GM23338 (cell line): Measurements from ENCODE around the gene TMEM59. TPM values are rescaled to one million over a fixed set of nuclear protein-coding genes. Genes with fewer than 3 reads are reported as not detected.

ENCODE experiments used
- ATAC-seq: fragments of 200-7000 bp; cut with Tn5 transposase; 3 replicates; pipeline ENCODE4 v1.9.1; 2020
- DNase-seq: peaks from one replicate; pipeline ENCODE4 v3.0.0-alpha.2; 2015; ENCODE audit warnings: low spot score
- H2AFZ ChIP-seq: fragments of 200-600 bp; sonication (generic); 2 replicates; pipeline ENCODE4 v1.8.0; 2016; ENCODE audit warnings: antibody characterized with exemption, mild to moderate bottlenecking, moderate library complexity
- H3F3A ChIP-seq: fragments of 200-600 bp; sonication (generic); replicated peaks from 2 replicates; pipeline ENCODE4 v1.8.0; 2017; ENCODE audit warnings: antibody characterized with exemption, mixed run types, low read depth
- H3K27ac ChIP-seq: fragments of 200-600 bp; sonication (generic); 2 replicates; pipeline ENCODE4 v1.6.1; 2016; ENCODE audit warnings: low read depth
- H3K27me3 ChIP-seq: fragments of 200-600 bp; sonication (generic); 2 replicates; pipeline ENCODE4 v1.8.0; 2016; ENCODE audit warnings: mild to moderate bottlenecking, mixed run types, moderate library complexity; ENCODE audit not compliant: insufficient read depth
- H3K36me3 ChIP-seq: fragments of 200-600 bp; sonication (generic); 2 replicates; pipeline ENCODE4 v1.8.0; 2016; ENCODE audit warnings: mild to moderate bottlenecking; ENCODE audit not compliant: insufficient read depth
- H3K4me1 ChIP-seq: fragments of 200-600 bp; sonication (generic); 2 replicates; pipeline ENCODE4 v1.8.0; 2016; ENCODE audit warnings: mild to moderate bottlenecking, moderate library complexity; ENCODE audit not compliant: insufficient read depth
- H3K4me2 ChIP-seq: fragments of 200-600 bp; sonication (generic); 2 replicates; pipeline ENCODE4 v1.7.1; 2017; ENCODE audit warnings: mixed run types
- H3K4me3 ChIP-seq: fragments of 200-600 bp; sonication (generic); 2 replicates; pipeline ENCODE4 v1.6.1; 2016; ENCODE audit warnings: mixed run types
- H3K79me2 ChIP-seq: fragments of 200-600 bp; sonication (generic); replicated peaks from 2 replicates; pipeline ENCODE4 v1.8.0; 2017; ENCODE audit warnings: mild to moderate bottlenecking; ENCODE audit not compliant: insufficient read depth
- H3K9me2 ChIP-seq: fragments of 200-600 bp; sonication (generic); 2 replicates; pipeline ENCODE4 v1.8.0; 2017; ENCODE audit not compliant: insufficient read depth
- H4K20me1 ChIP-seq: fragments of 200-600 bp; sonication (generic); replicated peaks from 2 replicates; pipeline ENCODE4 v1.8.0; 2017; ENCODE audit warnings: mild to moderate bottlenecking; ENCODE audit not compliant: insufficient read depth
- H3K27ac Mint-ChIP-seq: 2 replicates; pipeline ENCODE4 v1.8.0; 2020; ENCODE audit warnings: inconsistent platforms, mild to moderate bottlenecking, moderate library complexity, mixed read lengths
- H3K27me3 Mint-ChIP-seq: 3 replicates; pipeline ENCODE4 v1.8.0; 2022; ENCODE audit warnings: low read depth, mild to moderate bottlenecking, moderate library complexity, mixed read lengths, inconsistent platforms; ENCODE audit not compliant: insufficient read depth, poor library complexity
- H3K36me3 Mint-ChIP-seq: 3 replicates; pipeline ENCODE4 v1.8.0; 2021; ENCODE audit warnings: low read depth, mild to moderate bottlenecking, inconsistent platforms, moderate library complexity, mixed read lengths
- H3K4me1 Mint-ChIP-seq: 3 replicates; pipeline ENCODE4 v1.8.0; 2020; ENCODE audit warnings: mild to moderate bottlenecking, inconsistent platforms, mixed read lengths
- H3K4me3 Mint-ChIP-seq: 3 replicates; pipeline ENCODE4 v1.8.0; 2021; ENCODE audit warnings: moderate library complexity, mild to moderate bottlenecking, inconsistent platforms, mixed read lengths
- H3K9me3 Mint-ChIP-seq: 3 replicates; pipeline ENCODE4 v1.8.0; 2020; ENCODE audit warnings: moderate library complexity, mild to moderate bottlenecking, inconsistent platforms, mixed read lengths
- CREB1 ChIP-seq: fragments of 250-450 bp; sonication (Bioruptor Pico); IDR thresholded peaks from 2 replicates; pipeline ENCODE4 v1.5.0; 2020; ENCODE audit warnings: low read depth, mild to moderate bottlenecking, moderate library complexity
- EZH2 ChIP-seq: fragments of 200-600 bp; sonication (generic); IDR thresholded peaks from one replicate; pipeline ENCODE4 v1.8.0; 2017; ENCODE audit warnings: antibody characterized with exemption, mild to moderate bottlenecking, low read depth; ENCODE audit not compliant: unreplicated experiment
- JUNB ChIP-seq: IDR thresholded peaks from one replicate; pipeline ENCODE4 v1.6.1; 2016; ENCODE audit warnings: antibody characterized with exemption; ENCODE audit not compliant: unreplicated experiment
- POLR2AphosphoS5 ChIP-seq: IDR thresholded peaks from 2 replicates; pipeline ENCODE4 v1.6.1; 2016; ENCODE audit warnings: antibody characterized with exemption, low read depth
- ZNF331 ChIP-seq: fragments of 250-450 bp; sonication (Bioruptor Pico); IDR thresholded peaks from 2 replicates; pipeline ENCODE4 v1.5.0; 2020; ENCODE audit warnings: low read depth, mild to moderate bottlenecking, moderate library complexity
- polyA plus RNA-seq: library from polyadenylated mRNA; unstranded; fragments of >200 nt; fragmentation: Nextera tagmentation; extraction: Ambion mirVana; gene quantifications from 2 replicates; pipeline ENCODE4 v1.2.1, GENCODE V29; 2016
- total RNA-seq: library from RNA; depleted of rRNA; stranded (reverse); fragments of >200 nt; shearing (Covaris generic); gene quantifications from 2 replicates; pipeline ENCODE4 v1.2.3, GENCODE V29; 2014
- TF ChIP-seq, protein P1 (sequence below): fragments of 250-450 bp; sonication (Bioruptor Pico); IDR thresholded peaks from 2 replicates; pipeline ENCODE4 v1.5.0; 2020; ENCODE audit warnings: mild to moderate bottlenecking, moderate library complexity
- TF ChIP-seq, protein P2 (sequence below): IDR thresholded peaks from one replicate; pipeline ENCODE4 v1.6.1; 2018; ENCODE audit warnings: antibody characterized with exemption; ENCODE audit not compliant: unreplicated experiment

Gene TMEM59
- total and polyA plus RNA-seq, 2 experiments from 2014 or later: 81.9 to 132 TPM

DNA sequence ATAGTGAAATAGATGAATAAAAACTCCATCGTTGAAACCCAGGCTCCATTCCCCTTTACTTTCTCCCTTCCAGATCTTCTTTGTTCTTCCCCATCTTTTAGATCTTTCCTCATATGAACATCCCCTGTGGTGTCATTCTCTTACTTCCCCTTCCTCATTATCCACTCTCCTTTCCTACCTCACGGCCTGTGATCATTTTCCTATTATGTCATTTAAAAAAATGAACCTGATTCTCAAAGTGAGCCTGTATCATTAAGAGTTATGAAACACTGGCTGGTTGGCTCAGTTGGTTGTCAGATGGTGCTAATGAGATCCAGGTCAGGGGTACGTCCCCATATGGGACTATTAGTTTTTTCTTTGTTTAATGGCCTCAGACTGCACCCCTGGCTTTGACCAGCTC is 38.7 kb upstream of the TMEM59 start (continued):
- TF ChIP-seq, protein P1, sequence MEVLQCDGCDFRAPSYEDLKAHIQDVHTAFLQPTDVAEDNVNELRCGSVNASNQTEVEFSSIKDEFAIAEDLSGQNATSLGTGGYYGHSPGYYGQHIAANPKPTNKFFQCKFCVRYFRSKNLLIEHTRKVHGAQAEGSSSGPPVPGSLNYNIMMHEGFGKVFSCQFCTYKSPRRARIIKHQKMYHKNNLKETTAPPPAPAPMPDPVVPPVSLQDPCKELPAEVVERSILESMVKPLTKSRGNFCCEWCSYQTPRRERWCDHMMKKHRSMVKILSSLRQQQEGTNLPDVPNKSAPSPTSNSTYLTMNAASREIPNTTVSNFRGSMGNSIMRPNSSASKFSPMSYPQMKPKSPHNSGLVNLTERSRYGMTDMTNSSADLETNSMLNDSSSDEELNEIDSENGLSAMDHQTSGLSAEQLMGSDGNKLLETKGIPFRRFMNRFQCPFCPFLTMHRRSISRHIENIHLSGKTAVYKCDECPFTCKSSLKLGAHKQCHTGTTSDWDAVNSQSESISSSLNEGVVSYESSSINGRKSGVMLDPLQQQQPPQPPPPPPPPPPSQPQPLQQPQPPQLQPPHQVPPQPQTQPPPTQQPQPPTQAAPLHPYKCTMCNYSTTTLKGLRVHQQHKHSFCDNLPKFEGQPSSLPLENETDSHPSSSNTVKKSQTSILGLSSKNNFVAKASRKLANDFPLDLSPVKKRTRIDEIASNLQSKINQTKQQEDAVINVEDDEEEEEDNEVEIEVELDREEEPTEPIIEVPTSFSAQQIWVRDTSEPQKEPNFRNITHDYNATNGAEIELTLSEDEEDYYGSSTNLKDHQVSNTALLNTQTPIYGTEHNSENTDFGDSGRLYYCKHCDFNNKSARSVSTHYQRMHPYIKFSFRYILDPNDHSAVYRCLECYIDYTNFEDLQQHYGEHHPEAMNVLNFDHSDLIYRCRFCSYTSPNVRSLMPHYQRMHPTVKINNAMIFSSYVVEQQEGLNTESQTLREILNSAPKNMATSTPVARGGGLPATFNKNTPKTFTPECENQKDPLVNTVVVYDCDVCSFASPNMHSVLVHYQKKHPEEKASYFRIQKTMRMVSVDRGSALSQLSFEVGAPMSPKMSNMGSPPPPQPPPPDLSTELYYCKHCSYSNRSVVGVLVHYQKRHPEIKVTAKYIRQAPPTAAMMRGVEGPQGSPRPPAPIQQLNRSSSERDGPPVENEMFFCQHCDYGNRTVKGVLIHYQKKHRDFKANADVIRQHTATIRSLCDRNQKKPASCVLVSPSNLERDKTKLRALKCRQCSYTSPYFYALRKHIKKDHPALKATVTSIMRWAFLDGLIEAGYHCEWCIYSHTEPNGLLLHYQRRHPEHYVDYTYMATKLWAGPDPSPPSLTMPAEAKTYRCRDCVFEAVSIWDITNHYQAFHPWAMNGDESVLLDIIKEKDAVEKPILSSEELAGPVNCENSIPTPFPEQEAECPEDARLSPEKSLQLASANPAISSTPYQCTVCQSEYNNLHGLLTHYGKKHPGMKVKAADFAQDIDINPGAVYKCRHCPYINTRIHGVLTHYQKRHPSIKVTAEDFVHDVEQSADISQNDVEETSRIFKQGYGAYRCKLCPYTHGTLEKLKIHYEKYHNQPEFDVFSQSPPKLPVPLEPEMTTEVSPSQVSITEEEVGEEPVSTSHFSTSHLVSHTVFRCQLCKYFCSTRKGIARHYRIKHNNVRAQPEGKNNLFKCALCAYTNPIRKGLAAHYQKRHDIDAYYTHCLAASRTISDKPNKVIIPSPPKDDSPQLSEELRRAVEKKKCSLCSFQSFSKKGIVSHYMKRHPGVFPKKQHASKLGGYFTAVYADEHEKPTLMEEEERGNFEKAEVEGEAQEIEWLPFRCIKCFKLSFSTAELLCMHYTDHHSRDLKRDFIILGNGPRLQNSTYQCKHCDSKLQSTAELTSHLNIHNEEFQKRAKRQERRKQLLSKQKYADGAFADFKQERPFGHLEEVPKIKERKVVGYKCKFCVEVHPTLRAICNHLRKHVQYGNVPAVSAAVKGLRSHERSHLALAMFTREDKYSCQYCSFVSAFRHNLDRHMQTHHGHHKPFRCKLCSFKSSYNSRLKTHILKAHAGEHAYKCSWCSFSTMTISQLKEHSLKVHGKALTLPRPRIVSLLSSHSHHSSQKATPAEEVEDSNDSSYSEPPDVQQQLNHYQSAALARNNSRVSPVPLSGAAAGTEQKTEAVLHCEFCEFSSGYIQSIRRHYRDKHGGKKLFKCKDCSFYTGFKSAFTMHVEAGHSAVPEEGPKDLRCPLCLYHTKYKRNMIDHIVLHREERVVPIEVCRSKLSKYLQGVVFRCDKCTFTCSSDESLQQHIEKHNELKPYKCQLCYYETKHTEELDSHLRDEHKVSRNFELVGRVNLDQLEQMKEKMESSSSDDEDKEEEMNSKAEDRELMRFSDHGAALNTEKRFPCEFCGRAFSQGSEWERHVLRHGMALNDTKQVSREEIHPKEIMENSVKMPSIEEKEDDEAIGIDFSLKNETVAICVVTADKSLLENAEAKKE (CRISPR knock-in tag): no peak

DNA sequence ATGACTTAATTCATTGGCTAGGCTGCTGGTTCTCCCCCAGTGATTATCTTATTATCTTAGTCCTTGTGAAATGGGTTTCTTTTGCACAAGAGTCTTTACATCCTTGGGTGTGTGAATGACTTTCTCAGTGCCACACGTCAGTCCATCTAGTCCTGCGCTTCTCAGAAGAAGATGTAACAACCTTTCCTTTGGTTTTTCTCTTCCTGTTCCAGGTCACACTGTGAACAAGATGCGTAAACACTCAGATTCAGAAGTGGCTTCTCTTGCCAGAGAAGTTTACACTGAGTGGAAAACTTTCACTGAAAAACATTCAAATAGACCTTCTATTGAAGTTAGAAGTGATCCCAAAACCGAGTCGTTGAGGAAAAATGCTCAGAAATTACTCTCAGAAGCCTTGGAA is 35.4 kb upstream of the TMEM59 start:
- Mint-ChIP-seq H3K27me3 (no peaks in the 10 kb centered on the region), H3K4me1 (peaks cover 7% of the 10 kb centered on the region; the same call in 2 of the 3 replicates), H3K9me3 (no peaks in the 10 kb centered on the region), H3K36me3 (no peaks in the 10 kb centered on the region), H3K4me3 (no peak overlapping the region), H3K27ac (no peak overlapping the region)
- Histone ChIP-seq H3K4me3 (no peak overlapping the region), H3K79me2 (no peaks in the 10 kb centered on the region), H3F3A (no peaks in the 10 kb centered on the region), H3K36me3 (no peaks in the 10 kb centered on the region), H3K4me2 (no peak overlapping the region), H4K20me1 (no peaks in the 10 kb centered on the region), H3K27me3 (no peaks in the 10 kb centered on the region), H3K27ac (no peak overlapping the region), H3K4me1 (no peaks in the 10 kb centered on the region; the same call in 1 of the 2 replicates), H3K9me2 (no peaks in the 10 kb centered on the region), H2AFZ (no peak overlapping the region)
- no peak for ATAC-seq
- no peak for DNase-seq
- TF ChIP-seq, protein P2, sequence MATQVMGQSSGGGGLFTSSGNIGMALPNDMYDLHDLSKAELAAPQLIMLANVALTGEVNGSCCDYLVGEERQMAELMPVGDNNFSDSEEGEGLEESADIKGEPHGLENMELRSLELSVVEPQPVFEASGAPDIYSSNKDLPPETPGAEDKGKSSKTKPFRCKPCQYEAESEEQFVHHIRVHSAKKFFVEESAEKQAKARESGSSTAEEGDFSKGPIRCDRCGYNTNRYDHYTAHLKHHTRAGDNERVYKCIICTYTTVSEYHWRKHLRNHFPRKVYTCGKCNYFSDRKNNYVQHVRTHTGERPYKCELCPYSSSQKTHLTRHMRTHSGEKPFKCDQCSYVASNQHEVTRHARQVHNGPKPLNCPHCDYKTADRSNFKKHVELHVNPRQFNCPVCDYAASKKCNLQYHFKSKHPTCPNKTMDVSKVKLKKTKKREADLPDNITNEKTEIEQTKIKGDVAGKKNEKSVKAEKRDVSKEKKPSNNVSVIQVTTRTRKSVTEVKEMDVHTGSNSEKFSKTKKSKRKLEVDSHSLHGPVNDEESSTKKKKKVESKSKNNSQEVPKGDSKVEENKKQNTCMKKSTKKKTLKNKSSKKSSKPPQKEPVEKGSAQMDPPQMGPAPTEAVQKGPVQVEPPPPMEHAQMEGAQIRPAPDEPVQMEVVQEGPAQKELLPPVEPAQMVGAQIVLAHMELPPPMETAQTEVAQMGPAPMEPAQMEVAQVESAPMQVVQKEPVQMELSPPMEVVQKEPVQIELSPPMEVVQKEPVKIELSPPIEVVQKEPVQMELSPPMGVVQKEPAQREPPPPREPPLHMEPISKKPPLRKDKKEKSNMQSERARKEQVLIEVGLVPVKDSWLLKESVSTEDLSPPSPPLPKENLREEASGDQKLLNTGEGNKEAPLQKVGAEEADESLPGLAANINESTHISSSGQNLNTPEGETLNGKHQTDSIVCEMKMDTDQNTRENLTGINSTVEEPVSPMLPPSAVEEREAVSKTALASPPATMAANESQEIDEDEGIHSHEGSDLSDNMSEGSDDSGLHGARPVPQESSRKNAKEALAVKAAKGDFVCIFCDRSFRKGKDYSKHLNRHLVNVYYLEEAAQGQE: no peak
- TF ChIP-seq JUNB: no peak
- no peak for TF ChIP-seq CREB1 (CRISPR knock-in tag)
- no peak for TF ChIP-seq ZNF331 (CRISPR knock-in tag)
- no peak for TF ChIP-seq POLR2AphosphoS5
- no peak for TF ChIP-seq EZH2
